Activated CD4-positive, alpha-beta T cell treated with anti-CD3 and anti-CD28 coated beads for 24 hours (primary cell): ENCODE measurements around the gene AK5.

Experiments used
- DNase-seq, 2 donors: peaks; one replicate each; pipeline ENCODE4 v3.0.0-alpha.2; 2020; ENCODE audit warnings: low read depth in 2 of 2

AK5 gene

DNA sequence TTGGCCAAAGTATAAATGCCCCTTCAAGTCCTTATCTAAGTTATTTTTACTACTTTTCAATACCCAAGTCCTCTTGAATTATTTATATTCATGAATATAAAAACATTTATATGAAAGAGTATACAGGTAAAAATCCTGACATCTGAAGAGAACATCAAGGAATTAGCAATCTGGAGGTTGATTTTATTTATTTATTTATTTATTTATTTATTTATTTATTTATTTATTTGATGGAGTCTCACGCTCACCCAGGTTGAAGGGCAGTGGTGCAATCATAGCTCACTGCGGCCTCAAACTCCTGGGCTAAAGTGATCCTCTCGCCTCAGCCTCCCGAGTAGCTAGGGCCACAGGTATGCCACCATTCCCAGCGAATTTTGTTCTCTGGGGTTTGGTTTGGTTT, 307.4 kb downstream of the AK5 start:
- DNase-seq: no peak

DNA sequence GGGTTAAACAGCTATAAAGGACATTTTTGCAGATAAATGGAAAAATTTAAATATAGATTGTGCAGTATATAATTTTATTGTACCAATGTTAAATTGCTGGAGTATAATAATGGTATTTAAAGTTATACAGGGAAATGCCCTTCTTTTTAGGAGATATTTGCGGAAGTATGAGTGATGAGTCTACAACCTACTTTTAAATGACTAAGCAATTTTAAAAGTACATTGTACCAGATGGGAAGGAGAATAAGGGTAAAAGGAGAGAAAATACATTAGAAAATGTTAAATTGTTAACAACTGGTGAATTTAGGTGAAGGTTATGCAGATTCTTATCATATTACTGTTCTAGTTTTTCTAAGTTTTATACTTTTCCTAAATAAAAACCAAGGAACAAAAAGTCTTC, 308.8 kb downstream of the AK5 start:
- no peak for DNase-seq

DNA sequence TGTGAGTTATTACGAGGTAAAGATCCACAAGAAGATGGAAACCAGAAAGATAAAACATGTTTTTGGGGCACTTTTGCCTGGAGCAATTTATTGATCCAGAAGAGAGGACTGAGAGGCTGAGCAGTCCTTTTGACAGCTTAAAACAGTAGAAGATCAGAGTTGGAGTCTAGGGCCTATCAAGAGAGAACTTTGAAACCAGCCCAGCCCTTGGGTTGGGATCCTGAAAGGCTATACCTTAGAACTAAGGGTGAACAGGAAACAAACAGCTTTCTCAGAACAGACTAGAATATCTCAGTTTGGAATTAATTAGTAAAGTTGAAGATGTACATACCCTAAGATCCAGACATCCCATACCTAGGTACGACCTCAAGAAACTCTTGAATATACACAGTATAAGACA, 311.1 kb downstream of the AK5 start:
- DNase-seq: no peak

- no peak for DNase-seq
These were observed 312.7 kb downstream of the AK5 start for GRCh38 chr1:77594366-77595112.

DNA sequence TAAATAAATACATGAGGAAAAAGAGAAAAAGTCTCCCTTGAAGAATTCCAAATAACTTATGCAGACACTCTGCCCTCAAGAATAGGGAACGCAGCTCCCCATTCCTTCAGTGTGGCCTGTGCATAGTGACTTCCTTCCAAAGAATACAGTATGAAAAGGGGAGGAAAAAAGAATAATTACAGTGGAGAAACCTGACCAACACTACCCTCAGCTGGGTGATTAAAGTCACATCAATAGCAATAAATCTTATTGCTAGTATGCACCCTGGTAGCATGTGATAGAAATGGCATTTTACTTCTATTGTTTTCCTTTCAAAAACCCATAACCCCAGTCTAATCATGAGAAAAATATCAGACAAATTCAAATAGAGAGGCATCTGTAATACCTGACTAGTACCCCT, 315.5 kb downstream of the AK5 start:
- DNase-seq: no peak

DNA sequence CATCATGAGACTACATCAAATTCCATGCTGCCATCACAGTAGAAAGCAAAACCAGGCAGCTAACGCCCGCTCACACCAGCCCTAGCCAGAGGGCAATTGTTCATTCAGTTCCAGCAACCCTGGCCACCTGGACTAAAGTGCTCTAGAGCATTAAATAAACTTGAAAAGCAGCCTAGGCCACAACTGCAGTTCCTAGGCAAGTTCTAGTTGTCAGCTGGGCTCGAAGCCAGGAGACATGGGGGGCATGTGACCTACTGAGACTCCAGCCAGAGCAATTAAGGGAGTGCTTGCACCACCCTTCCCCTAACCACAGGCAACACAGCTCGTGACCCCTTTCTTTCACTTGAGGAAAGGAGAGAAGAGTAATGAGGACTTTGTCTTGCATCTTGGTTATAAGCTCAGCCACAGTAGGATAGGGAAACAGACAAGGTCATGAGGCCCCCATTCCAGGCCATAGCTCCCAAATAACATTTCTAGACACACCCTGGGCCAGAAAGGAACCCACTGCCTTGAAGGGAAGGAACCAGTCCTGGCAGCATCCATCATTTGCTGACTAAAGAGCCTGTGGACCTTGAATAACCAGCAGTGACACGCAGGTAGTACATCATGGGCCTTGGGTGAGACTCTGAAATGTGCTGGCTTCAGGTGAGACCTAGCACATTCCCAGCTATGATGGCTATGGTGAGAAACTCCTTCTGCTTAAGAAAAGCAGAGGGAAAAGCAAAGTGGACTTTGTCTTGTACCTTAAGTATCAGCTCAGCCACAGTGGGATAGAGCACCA, 323.6 kb downstream of the AK5 start:
- DNase-seq: no peak

GRCh38 chr1:77608893-77609292, 327.1 kb downstream of the AK5 start:
- no peak for DNase-seq
